ENCODE results near the gene TEX2.

TEX2 gene

GRCh38 chr17:64263000-64263766 is at the start of gene TEX2:
Gene TEX2 (minus strand): TSS chr17:64263260. CDS start chr17:64214217, 49,043 bp downstream.
- DNase-seq = peak; percentile 68

GRCh38 chr17:64309710-64310109 is 46.6 kb upstream of the TEX2 start:
- DNase-seq = no peak

GRCh38 chr17:64309021-64309420 is 46.0 kb upstream of the TEX2 start:
- DNase-seq = no peak

GRCh38 chr17:64306850-64307463 is 43.9 kb upstream of the TEX2 start:
- DNase-seq = peak; percentile 1

- no peak for DNase-seq
Observed at GRCh38 chr17:64304551-64304950, 41.5 kb upstream of the TEX2 start.

- no peak for DNase-seq
Observed at GRCh38 chr17:64300699-64300965, 37.6 kb upstream of the TEX2 start.

GRCh38 chr17:64297467-64298088 is 34.5 kb upstream of the TEX2 start:
- no peak for DNase-seq

GRCh38 chr17:64296246-64296645 is 33.2 kb upstream of the TEX2 start:
- no peak for DNase-seq

GRCh38 chr17:64295146-64295545 is 32.1 kb upstream of the TEX2 start:
- no peak for DNase-seq

- DNase-seq = no peak
Observed at GRCh38 chr17:64291268-64291851, 28.3 kb upstream of the TEX2 start.

- no peak for DNase-seq
Observed at GRCh38 chr17:64289741-64290141, 26.7 kb upstream of the TEX2 start.

GRCh38 chr17:64282753-64283080 is 19.7 kb upstream of the TEX2 start:
- no peak for DNase-seq

- peak; percentile 7 for DNase-seq
Observed at GRCh38 chr17:64281962-64282752, 19.1 kb upstream of the TEX2 start.

GRCh38 chr17:64278614-64279013 is 15.6 kb upstream of the TEX2 start:
- no peak for DNase-seq

- no peak for DNase-seq
Observed at GRCh38 chr17:64277831-64278562, 14.9 kb upstream of the TEX2 start.

- no peak for DNase-seq
Observed at GRCh38 chr17:64276961-64277505, 14.0 kb upstream of the TEX2 start.

GRCh38 chr17:64275016-64275415 is 12.0 kb upstream of the TEX2 start:
- DNase-seq = no peak

GRCh38 chr17:64273006-64273405 is 9.9 kb upstream of the TEX2 start:
- no peak for DNase-seq

GRCh38 chr17:64270885-64271284 is 7.8 kb upstream of the TEX2 start:
- DNase-seq = no peak

- DNase-seq = no peak
Observed at GRCh38 chr17:64269687-64270649, 6.9 kb upstream of the TEX2 start.

GRCh38 chr17:64264891-64265290 is 1.8 kb upstream of the TEX2 start:
- DNase-seq = no peak
